GM21619 (cell line): Measurements from ENCODE around the gene RGS3.
"Not testable (repeated sequence)": the region's sequence is repeated elsewhere in the genome, so short reads cannot be mapped to it uniquely, and the experiment has no call there.

ENCODE experiments used
- ATAC-seq: cut with Tn5 transposase; IDR thresholded peaks from one replicate; pipeline ENCODE4 v1.9.1; 2021; ENCODE audit not compliant: unreplicated experiment

Gene RGS3

GRCh38 chr9:113463418-113464285 is at the start of gene RGS3:
Gene RGS3, plus strand, starts transcription at chr9:113463727. Its CDS starts 76 bp downstream, at chr9:113463803.
- no peak for ATAC-seq

GRCh38 chr9:113416149-113416721 is 47.3 kb upstream of the RGS3 start:
- peak; percentile 98 for ATAC-seq

- ATAC-seq, result no peak
Measured at GRCh38 chr9:113417370-113417769, 46.2 kb upstream of the RGS3 start.

GRCh38 chr9:113421726-113422125 is 41.8 kb upstream of the RGS3 start:
- ATAC-seq, result no peak

- ATAC-seq, result no peak
Measured at GRCh38 chr9:113425072-113425471, 38.5 kb upstream of the RGS3 start.

DNA sequence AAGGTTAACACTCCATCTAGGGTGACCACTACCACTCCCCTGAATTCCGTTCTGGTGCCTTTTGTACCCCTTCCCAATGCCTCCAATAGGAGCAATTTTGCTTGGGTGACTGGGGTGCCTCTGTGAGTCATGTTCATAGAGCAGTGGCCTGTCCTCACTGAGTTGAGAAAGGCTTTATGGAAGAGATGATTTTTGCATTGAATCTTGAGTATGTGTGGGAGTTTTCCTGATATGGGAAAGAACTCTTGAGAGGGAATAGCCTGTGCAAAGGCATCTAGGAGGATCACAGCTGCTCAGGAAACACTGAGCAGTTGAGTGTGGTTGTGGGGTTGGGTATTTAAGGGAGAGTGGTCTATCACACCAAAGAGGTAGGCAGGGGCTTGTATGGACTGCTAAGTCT is 36.8 kb upstream of the RGS3 start:
- no peak for ATAC-seq

- no peak for ATAC-seq
Measured at GRCh38 chr9:113427629-113428028, 35.9 kb upstream of the RGS3 start.

DNA sequence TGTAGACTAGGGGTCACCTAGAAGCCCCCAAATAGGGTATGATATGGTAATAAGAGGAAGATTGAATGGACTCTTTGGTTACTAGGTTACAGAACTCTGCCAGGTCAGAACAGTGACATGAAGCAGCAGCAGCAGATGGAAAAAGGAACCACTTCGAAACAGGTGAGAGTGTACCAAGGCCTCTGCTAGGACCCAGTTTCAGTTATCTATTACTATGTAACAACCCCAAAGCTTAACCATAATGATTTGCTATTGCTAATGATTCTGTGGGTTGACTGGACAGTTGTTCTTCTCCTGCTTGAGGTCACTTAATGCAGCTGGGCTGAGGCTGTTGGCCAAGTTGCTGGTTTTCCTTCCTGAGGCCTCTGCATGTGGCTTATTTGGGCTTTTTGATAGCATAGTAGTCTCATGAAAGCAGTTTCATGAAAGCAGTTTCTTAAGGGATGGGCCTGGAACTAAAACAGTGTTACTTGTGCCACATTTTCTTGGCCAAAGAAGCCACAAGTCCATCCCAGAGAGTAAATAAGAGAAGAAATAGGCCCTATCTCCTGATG is 35.4 kb upstream of the RGS3 start:
- ATAC-seq, result no peak

- no peak for ATAC-seq
Measured at GRCh38 chr9:113431191-113431590, 32.3 kb upstream of the RGS3 start.

DNA sequence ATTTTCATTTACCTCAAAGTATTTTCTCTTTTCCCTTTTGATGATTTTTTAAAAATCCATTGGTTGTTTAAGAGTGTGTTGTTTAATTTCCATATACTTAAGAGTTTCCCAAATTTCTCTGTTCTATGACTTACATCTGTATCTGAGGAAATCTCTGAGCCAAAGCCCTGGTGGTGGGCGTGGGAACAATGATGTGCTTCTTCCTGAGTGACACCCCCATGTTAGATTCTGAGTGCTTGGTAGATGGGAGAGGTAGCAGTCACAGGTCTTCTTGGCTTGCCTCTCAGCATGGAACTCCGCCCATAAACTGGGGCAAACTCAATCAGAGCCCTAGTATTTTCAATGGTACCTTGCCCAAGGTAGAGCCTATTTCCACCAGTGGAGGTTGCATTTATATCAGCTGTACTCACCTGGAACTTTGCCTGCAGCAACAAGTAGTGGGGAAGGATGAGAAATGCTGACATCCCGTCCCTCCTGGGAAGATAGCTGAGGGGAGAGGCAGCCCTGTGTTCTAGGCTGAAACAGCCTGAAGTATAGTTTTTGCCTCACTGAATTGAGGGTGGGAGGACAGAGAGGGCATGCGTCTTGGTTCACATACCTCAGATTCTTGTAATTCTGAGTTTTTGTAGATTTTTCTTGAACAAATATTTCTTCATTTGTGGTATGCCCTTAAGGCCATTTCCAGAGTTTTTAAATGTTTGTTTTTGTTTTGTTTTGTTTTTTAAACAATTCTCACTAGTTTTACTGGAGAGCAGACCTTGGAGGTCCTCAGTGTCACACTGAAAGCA is 26.6 kb upstream of the RGS3 start:
- ATAC-seq, result no peak

- not testable (repeated sequence) for ATAC-seq
Measured at GRCh38 chr9:113437716-113438115, 25.8 kb upstream of the RGS3 start.

GRCh38 chr9:113444736-113445135 is 18.8 kb upstream of the RGS3 start:
- ATAC-seq, result no peak

DNA sequence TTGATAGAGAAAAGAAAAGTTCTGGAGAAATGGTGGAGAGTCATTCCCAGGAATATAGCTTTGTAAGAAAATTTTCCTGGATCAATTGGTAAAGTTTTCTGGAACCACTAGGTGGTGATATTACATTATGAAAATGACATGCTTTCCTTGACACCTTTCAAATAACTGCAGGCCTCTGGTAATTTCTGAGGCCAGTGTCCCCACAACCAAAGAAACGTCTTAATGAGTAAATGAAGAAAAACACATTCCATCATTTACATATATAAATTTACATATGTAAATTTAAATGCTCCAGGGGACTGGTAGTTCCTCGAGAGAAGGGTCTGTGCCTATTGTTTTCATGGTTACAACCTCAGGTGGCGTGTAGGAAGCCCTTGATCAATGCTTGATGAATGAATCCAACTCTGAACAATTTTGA is 17.2 kb upstream of the RGS3 start:
- no peak for ATAC-seq

DNA sequence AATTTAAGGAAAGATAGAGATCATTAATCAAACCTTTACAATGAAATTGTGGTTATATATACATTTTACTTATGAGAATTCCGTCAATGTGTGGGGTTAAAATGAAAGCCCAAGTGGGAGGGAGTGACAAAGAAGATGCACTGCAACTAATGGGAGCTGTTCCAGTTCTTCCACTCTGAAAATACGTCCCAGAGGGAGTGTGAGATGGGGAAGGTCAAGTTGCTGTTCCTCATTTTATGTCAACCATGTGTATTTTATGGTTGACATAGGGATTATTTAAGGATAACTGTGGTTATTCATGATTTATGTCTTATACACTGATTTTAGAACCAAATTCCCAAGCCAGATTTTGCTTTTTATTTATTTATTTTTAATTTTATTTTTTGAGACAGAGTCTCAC is 14.2 kb upstream of the RGS3 start:
- ATAC-seq, result no peak

DNA sequence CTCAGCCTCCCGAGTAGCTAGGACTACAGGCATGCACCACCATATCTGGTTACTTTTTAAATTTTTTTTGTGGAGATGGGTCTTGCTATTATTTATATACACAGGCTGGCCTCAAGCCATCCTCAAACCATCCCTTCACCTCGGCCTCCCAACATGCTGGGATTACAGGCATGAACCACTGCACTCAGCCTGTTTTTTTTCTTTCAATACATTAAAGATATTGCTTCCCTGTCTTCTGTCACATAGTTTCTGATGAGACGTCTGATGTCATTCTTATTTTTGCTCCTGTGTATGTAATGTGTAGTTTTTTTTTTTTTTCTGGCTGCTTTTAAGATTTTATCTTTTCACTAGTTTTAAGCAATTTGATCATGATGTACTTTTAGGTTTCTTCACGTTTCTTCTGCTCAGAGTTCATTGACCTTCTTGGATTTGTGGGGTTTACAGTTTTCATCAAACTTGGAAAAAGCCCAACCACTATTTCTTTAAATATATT is 11.4 kb upstream of the RGS3 start:
- no peak for ATAC-seq

GRCh38 chr9:113454914-113455761 is 8.4 kb upstream of the RGS3 start:
- no peak for ATAC-seq

GRCh38 chr9:113456235-113456634 is 7.3 kb upstream of the RGS3 start:
- ATAC-seq, result no peak

- no peak for ATAC-seq
Measured at GRCh38 chr9:113461285-113461684, 2.2 kb upstream of the RGS3 start.

GRCh38 chr9:113461943-113462342 is 1.6 kb upstream of the RGS3 start:
- no peak for ATAC-seq

DNA sequence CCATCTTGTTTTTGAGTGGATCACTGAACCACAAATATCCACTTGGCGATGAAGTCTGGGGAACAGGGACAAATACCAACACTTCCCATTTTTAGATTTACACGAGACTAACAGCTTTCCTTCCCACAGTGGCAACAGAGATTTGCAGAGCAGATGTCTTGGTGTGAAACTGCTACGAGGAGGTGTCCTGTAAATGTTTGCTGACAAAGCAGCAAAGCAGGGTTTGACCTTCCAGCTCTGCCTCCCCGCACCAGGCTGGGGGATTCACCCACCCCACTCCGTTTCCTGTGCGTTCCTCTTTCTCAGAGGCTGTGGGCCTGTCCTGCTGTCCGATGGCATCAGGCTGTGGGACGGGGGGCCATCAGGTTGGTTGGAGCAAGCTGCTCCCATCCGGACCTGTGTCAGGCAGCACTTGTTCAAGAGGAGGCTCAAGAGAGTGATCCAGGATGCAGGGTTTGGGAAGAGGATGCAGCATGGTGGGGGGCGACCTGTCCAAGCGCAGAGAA is 693 bp upstream of the RGS3 start:
- no peak for ATAC-seq
